Type B pancreatic cell (in vitro differentiated cells): Measurements from ENCODE around the gene TDRD1. TPM values are rescaled to one million over a fixed set of nuclear protein-coding genes. Genes with fewer than 3 reads are reported as not detected.
A peak's percentile ranks its signal among the peaks of the same experiment; 100 is the strongest.

Experiments used
- DNase-seq: peaks from one replicate; pipeline ENCODE4 v3.0.0; 2021; ENCODE audit warnings: mixed read lengths; ENCODE audit not compliant: unreplicated experiment; ENCODE audit errors: extremely low spot score
- H3K27ac Mint-ChIP-seq: 2 replicates; pipeline ENCODE4 v1.8.0; 2021; ENCODE audit warnings: mild to moderate bottlenecking, mixed read lengths
- H3K27me3 Mint-ChIP-seq: 2 replicates; pipeline ENCODE4 v1.8.0; 2021; ENCODE audit warnings: mixed read lengths
- H3K36me3 Mint-ChIP-seq: 2 replicates; pipeline ENCODE4 v1.8.0; 2021; ENCODE audit warnings: mixed read lengths
- H3K4me1 Mint-ChIP-seq: one replicate; pipeline ENCODE4 v1.8.0; 2021; ENCODE audit warnings: mixed read lengths; ENCODE audit not compliant: unreplicated experiment
- H3K4me3 Mint-ChIP-seq: 2 replicates; pipeline ENCODE4 v1.8.0; 2021; ENCODE audit warnings: mild to moderate bottlenecking, mixed read lengths
- H3K9me3 Mint-ChIP-seq: 2 replicates; pipeline ENCODE4 v1.8.0; 2021; ENCODE audit warnings: mixed read lengths
- CTCF ChIP-seq: fragments of 200-600 bp; sonication (generic); conservative IDR thresholded peaks from 2 replicates; pipeline ENCODE4 v1.5.0; 2021; ENCODE audit warnings: antibody characterized with exemption, mild to moderate bottlenecking
- total RNA-seq: library from RNA; stranded (reverse); gene quantifications from 2 replicates; pipeline ENCODE4 v1.2.1, GENCODE V29; 2021; ENCODE audit warnings: low replicate concordance

The TDRD1 gene
- total RNA-seq, 1 donor from 2014 or later, result not detected

- no peak for TF ChIP-seq CTCF
- no peak for DNase-seq
- Mint-ChIP-seq H3K4me3 (no peak overlapping the region), H3K4me1 (peaks cover 27% of the 10 kb centered on the region), H3K27ac (no peak overlapping the region), H3K9me3 (no peaks in the 10 kb centered on the region), H3K27me3 (peaks cover 40% of the 10 kb centered on the region), H3K36me3 (no peaks in the 10 kb centered on the region)
These were observed 65.0 kb downstream of the TDRD1 start for GRCh38 chr10:114244126-114244525.

GRCh38 chr10:114245121-114245791 lies 66.1 kb downstream of the TDRD1 start:
- H3K27ac Mint-ChIP-seq, result peak overlapping the region; percentile 98
- no peak for DNase-seq
- H3K9me3 Mint-ChIP-seq, result no peaks in the 10 kb centered on the region
- H3K27me3 Mint-ChIP-seq, result peaks cover 36% of the 10 kb centered on the region
- H3K4me3 Mint-ChIP-seq, result peak overlapping the region; percentile 23
- no peaks in the 10 kb centered on the region for H3K36me3 Mint-ChIP-seq
- no peak for TF ChIP-seq CTCF
- peaks cover 32% of the 10 kb centered on the region for H3K4me1 Mint-ChIP-seq

- H3K36me3 Mint-ChIP-seq, result no peaks in the 10 kb centered on the region
- DNase-seq, result no peak
- H3K27ac Mint-ChIP-seq, result peak overlapping the region; percentile 98
- no peak for TF ChIP-seq CTCF
- peaks cover 21% of the 10 kb centered on the region for H3K27me3 Mint-ChIP-seq
- H3K4me3 Mint-ChIP-seq, result peak overlapping the region; percentile 47
- H3K9me3 Mint-ChIP-seq, result no peaks in the 10 kb centered on the region
- H3K4me1 Mint-ChIP-seq, result peaks cover 32% of the 10 kb centered on the region
These were observed 67.6 kb downstream of the TDRD1 start for GRCh38 chr10:114246679-114247305.

- Mint-ChIP-seq H3K36me3 (no peaks in the 10 kb centered on the region), H3K4me1 (peaks cover 20% of the 10 kb centered on the region), H3K4me3 (no peak overlapping the region), H3K9me3 (peaks cover 9% of the 10 kb centered on the region), H3K27me3 (no peaks in the 10 kb centered on the region), H3K27ac (peak overlapping the region; percentile 25)
- no peak for TF ChIP-seq CTCF
- no peak for DNase-seq
These were observed 71.1 kb downstream of the TDRD1 start for GRCh38 chr10:114250236-114250635.

GRCh38 chr10:114250716-114251115 lies 71.6 kb downstream of the TDRD1 start:
- Mint-ChIP-seq H3K36me3 (no peaks in the 10 kb centered on the region), H3K4me3 (no peak overlapping the region), H3K4me1 (peaks cover 15% of the 10 kb centered on the region), H3K27ac (peak overlapping the region; percentile 25), H3K9me3 (peaks cover 9% of the 10 kb centered on the region), H3K27me3 (no peaks in the 10 kb centered on the region)
- no peak for TF ChIP-seq CTCF
- no peak for DNase-seq
